Breast epithelium (tissue), 3 donors: ENCODE results near the gene CCDC85A.

ENCODE experiments used
- CTCF ChIP-seq, 3 donors: fragments of 450-650 bp; IDR thresholded peaks; one replicate each; pipeline ENCODE4 v1.5.1; 2016 to 2017; ENCODE audit warnings: antibody characterized with exemption in 3 of 3, mild to moderate bottlenecking in 3 of 3, moderate library complexity in 3 of 3
- POLR2AphosphoS5 ChIP-seq, 3 donors: sonication (generic); formaldehyde crosslinking; IDR thresholded peaks; one replicate each; pipeline ENCODE4 v1.6.1; 2017; ENCODE audit warnings: antibody characterized with exemption in 3 of 3

GRCh38 chr2:56167616-56168562, 15.9 kb upstream of the CCDC85A start:
- TF ChIP-seq CTCF (IDR thresholded peaks at IDR 0.05) (no peak), POLR2AphosphoS5 (IDR thresholded peaks at IDR 0.05) (no peak)
